Uterus (tissue), 2 donors: Measurements from ENCODE around the gene PCDHGA1.

Source experiments
- CTCF ChIP-seq, 4 experiments: fragments of 200-600 bp in 2 of 4; fragments of 450-650 bp in 2 of 4; sonication (generic) in 2 of 4; IDR thresholded peaks; one replicate each; pipeline ENCODE4 v1.5.1; 2016 to 2019; ENCODE audit warnings: antibody characterized with exemption in 4 of 4, mild to moderate bottlenecking in 2 of 4, moderate library complexity in 1 of 4
- POLR2A ChIP-seq, 2 donors: fragments of 450-650 bp; IDR thresholded peaks; one replicate each; pipeline ENCODE4 v1.6.1; 2016; ENCODE audit warnings: antibody characterized with exemption in 2 of 2, mild to moderate bottlenecking in 1 of 2, moderate library complexity in 1 of 2

- TF ChIP-seq CTCF (IDR thresholded peaks at IDR 0.05) = no peak
- TF ChIP-seq POLR2A (IDR thresholded peaks at IDR 0.05) = no peak
These were observed 26.6 kb upstream of the PCDHGA1 start, which contains the start of gene SLC25A2 for GRCh38 chr5:141303756-141304155.
